Transverse colon (tissue), 4 donors: Measurements from ENCODE around the gene TAAR2.

Source experiments
- EP300 ChIP-seq: sonication (generic); formaldehyde crosslinking; IDR thresholded peaks from one replicate; pipeline ENCODE4 v1.6.1; 2017; ENCODE audit warnings: antibody characterized with exemption, low read depth
- POLR2A ChIP-seq: fragments of 450-650 bp; IDR thresholded peaks from one replicate; pipeline ENCODE4 v1.6.1; 2016; ENCODE audit warnings: antibody characterized with exemption, mild to moderate bottlenecking, moderate library complexity
- POLR2AphosphoS5 ChIP-seq, 3 donors: sonication (generic); formaldehyde crosslinking; IDR thresholded peaks; one replicate each; pipeline ENCODE4 v1.6.1; 2016; ENCODE audit warnings: antibody characterized with exemption in 3 of 3
- TF ChIP-seq, protein P1 (sequence below), 5 experiments: fragments of 200-600 bp in 3 of 5; fragments of 450-650 bp in 2 of 5; sonication (generic) in 3 of 5; IDR thresholded peaks; 1 replicate in 2 of 5; 2 replicates in 3 of 5; pipeline ENCODE4 v1.5.1; 2016 to 2017; ENCODE audit warnings: antibody characterized with exemption in 5 of 5, inconsistent platforms in 3 of 5, mild to moderate bottlenecking in 2 of 5, moderate library complexity in 1 of 5

DNA sequence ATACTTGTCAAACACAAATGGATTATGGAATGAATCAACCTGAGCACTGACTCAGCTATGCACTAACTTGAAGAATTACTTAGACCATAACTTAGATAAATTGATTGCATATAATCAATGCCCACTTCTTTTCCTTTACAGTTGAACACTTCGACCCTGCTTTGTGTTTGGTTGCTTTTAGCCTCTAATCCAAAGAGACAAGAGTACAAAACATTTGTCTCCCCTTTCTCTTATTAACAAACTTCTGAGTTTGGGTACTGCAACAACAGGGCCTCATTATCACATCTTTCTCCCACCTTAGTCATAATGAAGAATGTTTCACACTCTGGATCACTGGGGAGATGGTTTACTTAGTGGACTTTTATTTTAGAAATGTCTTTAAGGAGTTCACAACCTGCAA is 56.5 kb downstream of the TAAR2 start:
- TF ChIP-seq POLR2A, result no peak
- TF ChIP-seq, protein P1, sequence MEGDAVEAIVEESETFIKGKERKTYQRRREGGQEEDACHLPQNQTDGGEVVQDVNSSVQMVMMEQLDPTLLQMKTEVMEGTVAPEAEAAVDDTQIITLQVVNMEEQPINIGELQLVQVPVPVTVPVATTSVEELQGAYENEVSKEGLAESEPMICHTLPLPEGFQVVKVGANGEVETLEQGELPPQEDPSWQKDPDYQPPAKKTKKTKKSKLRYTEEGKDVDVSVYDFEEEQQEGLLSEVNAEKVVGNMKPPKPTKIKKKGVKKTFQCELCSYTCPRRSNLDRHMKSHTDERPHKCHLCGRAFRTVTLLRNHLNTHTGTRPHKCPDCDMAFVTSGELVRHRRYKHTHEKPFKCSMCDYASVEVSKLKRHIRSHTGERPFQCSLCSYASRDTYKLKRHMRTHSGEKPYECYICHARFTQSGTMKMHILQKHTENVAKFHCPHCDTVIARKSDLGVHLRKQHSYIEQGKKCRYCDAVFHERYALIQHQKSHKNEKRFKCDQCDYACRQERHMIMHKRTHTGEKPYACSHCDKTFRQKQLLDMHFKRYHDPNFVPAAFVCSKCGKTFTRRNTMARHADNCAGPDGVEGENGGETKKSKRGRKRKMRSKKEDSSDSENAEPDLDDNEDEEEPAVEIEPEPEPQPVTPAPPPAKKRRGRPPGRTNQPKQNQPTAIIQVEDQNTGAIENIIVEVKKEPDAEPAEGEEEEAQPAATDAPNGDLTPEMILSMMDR (IDR thresholded peaks at IDR 0.05), result no peak
- TF ChIP-seq POLR2AphosphoS5 (IDR thresholded peaks at IDR 0.05), result no peak
- TF ChIP-seq EP300, result no peak
